GM12873 (cell line): Measurements from ENCODE around the gene CNR1.

Experiments used
- TF ChIP-seq, protein P1 (sequence below): IDR thresholded peaks from 2 replicates; pipeline ENCODE4 v1.5.1; 2012; ENCODE audit warnings: low read depth, mild to moderate bottlenecking, moderate library complexity, low read length, control low read depth; ENCODE audit not compliant: insufficient read depth; ENCODE audit errors: missing control alignments

CNR1 gene

DNA sequence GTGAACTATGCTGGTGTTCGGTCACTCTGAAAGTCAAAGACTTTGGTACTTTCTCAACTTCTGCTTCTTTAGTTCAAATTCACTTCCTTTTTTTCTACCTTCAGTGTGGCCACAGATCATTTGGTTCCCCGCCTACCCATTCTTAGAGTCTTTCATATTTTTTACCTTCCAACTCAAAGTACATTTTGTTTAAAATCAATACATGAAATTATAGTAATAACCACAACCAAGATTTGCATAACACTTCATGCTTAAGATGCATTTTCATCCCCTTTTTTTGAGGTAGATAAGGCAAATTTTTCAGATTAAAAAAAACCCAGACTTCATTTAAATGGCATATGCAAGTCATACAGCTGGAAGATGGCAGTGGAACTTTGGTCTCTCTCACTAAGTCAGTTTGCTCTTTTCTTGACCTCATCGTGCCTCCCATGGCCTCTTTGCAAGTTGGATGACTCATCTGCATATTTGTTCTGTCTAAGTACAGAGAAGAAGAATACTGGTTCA is 11.9 kb upstream of the CNR1 start:
- TF ChIP-seq, protein P1, sequence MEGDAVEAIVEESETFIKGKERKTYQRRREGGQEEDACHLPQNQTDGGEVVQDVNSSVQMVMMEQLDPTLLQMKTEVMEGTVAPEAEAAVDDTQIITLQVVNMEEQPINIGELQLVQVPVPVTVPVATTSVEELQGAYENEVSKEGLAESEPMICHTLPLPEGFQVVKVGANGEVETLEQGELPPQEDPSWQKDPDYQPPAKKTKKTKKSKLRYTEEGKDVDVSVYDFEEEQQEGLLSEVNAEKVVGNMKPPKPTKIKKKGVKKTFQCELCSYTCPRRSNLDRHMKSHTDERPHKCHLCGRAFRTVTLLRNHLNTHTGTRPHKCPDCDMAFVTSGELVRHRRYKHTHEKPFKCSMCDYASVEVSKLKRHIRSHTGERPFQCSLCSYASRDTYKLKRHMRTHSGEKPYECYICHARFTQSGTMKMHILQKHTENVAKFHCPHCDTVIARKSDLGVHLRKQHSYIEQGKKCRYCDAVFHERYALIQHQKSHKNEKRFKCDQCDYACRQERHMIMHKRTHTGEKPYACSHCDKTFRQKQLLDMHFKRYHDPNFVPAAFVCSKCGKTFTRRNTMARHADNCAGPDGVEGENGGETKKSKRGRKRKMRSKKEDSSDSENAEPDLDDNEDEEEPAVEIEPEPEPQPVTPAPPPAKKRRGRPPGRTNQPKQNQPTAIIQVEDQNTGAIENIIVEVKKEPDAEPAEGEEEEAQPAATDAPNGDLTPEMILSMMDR = no peak

DNA sequence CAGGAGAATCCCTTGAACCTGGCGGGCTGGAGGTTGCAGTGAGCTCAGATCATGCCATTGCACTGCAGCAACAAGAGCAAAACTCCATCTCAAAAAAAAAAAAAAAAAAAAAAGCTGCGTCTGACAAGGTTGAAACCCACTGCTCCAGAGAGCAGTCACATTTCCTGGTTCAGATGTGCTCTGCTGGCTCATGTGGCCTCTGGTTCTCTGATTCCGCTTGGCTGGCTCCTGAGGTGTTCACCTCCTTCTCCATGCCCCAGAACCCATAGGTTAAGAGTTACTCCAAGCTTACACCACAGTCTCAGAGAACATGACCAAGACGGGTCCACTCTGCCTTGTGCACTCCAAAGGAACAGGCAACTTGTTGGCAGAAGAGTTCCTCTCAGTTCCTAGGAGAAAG is 8.8 kb upstream of the CNR1 start:
- TF ChIP-seq, protein P1 = no peak

DNA sequence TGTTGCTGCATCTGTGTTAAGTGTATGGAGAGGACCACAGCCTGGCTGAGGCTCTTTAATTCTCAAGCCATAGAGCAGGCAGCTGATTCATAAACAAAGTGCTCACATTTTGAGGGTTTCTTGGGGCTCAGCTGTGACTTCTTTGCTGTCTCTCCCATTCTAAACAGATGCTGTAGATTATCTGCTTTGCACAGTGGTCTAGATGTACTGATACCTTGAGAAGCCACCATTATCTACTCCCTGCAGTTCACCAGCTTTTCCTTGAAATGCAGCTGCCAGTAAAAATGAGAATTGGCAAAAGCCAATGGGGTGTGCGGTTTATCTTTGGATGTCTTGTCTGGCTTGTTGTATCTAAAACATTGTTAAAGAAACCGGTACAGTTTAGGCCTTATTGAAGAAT is 5.2 kb upstream of the CNR1 start:
- TF ChIP-seq, protein P1 = no peak

DNA sequence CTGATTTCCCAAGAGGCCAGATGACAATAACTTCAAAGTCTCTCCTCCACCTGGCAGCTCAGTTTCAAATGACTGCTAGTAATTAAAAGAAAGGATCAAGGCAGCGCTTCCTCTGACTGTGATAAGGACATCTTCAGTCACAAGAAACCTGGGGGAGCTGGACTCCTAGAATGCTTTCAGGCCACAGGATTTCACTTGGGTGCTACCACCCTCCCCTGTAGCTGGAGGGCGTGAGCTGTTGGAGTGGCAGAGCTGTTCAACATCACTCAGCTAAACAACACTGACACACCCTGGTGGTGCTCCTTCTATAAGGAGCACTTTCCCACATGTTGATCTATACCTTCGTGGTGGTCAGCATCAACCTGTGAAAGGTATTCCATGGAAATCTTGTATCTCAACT is 2.2 kb upstream of the CNR1 start:
- TF ChIP-seq, protein P1 = peak; percentile 12

DNA sequence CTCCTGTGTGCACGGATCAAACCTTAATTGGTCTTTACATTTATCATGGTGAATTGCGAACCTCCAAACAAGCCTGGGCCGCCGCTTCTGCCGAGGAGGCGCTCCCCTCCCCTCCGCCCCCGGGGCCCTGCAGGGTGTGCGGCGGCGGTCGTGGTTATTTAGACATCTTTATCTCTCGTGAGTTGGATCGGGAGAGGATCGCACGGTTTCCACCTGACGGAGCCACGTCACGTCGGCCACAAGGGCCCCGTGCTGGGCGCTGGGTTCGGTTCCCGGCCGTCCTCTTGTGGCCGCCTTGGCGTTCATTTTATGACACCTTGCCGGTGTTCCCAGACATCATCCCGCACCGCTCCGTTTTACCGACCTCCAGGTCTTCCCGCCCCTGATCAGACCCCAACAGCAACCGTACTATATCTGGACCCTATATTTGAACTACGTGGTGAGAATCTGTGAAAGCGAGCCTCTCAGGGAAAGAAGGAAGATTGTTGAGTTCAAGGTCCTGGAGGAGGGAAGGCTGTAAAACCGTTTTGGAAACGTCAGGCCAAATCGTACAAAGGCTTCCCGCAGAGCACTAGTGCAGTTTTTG is 1.3 kb upstream of the CNR1 start:
- TF ChIP-seq, protein P1 = no peak

DNA sequence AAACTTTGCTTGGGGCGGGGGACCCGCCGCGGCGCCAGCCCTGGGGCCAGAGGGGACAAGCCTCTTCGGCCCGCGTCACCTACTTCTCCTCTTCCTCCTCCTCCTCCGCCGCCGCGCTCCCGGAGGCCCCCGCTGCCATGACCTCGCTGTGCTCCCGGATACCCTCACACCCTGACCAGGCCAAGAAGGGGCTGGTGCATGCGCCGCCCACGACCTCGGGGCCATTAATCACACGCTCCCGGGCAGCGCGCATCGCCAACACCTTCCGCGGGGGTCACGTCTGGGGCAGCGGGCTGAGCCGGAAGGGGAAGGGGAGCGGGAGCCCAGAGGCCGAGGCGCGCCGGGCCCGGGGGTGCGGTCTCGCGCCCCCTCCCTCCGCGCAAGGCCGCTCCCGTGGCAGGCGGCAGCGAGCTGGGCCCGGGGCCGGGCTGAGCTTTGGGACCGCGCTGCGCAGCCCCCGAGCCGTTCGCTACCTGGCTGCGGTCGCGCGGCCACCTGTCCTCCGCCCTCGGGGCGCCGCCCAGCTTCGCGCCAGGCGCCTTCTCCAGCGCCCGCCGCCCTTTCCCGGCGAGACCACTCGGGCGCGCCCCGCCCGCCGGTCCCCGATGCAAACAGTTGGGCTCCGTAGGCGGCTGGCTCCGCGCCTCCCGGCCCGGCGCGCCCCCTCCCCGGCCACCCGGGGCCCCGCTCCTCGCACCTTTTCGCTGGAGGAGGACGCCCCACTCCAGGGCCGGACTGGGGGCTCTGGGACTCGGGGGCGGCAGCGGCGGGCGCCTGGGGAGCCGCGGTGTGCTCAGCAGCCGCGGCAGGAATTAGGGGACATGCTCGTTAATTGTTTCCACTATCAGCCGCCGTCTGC is 575 bp upstream of the CNR1 start:
- TF ChIP-seq, protein P1 = no peak

DNA sequence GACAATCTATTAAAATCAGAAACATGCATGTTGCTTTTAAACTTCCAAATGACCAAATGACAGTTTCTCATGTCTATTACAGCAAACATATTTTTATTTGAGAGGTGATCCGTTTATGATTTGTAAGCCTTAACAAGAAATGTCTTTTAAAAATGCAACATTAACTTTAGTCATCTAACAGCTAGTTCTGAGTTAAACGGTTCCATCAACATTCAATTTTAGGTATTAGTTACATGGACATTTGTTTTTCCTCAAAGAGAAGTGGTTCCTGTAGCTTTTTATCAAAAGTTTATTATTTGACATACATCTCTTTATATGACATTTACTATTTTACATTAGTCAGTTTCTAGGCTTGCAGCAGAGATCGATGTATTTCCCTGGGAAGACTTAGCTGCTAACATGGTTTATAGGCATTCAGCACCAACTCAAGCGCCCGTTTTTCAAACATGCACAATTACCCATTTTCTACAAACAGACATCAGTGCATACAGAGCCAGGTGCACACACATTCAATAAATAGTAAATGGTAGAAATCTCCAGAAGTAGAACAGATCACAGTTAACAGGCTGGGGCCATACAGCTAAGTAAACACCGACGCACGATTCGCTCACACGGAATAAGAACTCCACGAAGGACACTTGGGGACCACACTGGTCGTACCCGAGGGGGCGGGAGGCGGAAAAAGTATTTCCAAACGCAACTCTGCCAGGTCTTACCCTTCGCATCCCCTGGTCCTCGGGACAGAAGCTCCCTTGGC is 882 bp downstream of the CNR1 start:
- TF ChIP-seq, protein P1 = no peak
